ENCODE results near the gene KCTD21. TPM values are rescaled to one million over a fixed set of nuclear protein-coding genes. Genes with fewer than 3 reads are reported as not detected.
A peak's percentile ranks its signal among the peaks of the same experiment; 100 is the strongest.

Gene KCTD21
- total and polyA plus RNA-seq, 2 experiments from 2014 or later: 4.7 to 8.2 TPM

DNA sequence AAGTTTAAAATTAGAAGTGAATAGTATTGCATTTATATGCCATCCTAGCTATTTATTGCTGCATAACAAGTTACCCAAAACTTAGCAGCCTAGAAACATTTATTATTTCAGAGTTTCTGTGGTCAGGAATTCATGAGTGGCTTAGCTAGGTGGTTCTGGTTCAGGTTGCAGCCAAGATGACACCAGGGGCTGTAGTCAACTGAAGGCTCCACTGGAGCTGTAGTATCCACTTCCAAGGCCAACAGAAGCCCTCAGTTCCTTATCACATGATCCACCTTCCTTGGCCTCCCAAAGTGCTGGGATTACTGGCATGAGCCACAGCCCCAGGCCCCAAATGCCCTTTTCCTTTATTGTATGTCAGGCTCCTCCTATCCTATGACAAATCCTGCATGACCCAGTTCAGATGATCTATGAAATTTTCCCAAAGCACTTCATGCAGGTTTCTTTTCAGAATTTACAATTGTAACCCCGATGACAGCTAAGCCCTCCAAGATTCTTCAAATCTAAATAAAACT lies 42.9 kb downstream of the KCTD21 start:
- H3K27ac ChIP-seq: no peak overlapping the region
- 88% methylated on average over 1 of the region's 1 CpG for WGBS (ENCODE audit: low lambda C conversion rate, missing lambda C conversion rate)
- no peaks in the 10 kb centered on the region for H3K36me3 ChIP-seq (replicated peaks; ENCODE audit: insufficient read depth, low read depth)
- no peak overlapping the region for H3K4me2 ChIP-seq
- no peak for DNase-seq (ENCODE audit: low spot score)
- H3K27me3 ChIP-seq: no peaks in the 10 kb centered on the region
- H4K20me1 ChIP-seq (ENCODE audit: insufficient read depth, poor library complexity, severe bottlenecking): no peaks in the 10 kb centered on the region
- H3K4me3 ChIP-seq: no peak overlapping the region
- TF ChIP-seq EZH2phosphoT487 (IDR thresholded peaks at IDR 0.05; ENCODE audit: low read depth, severe bottlenecking, unreplicated experiment) (no peak), EZH2 (IDR thresholded peaks at IDR 0.05; ENCODE audit: borderline replicate concordance) (no peak)
- TF ChIP-seq, protein P1, sequence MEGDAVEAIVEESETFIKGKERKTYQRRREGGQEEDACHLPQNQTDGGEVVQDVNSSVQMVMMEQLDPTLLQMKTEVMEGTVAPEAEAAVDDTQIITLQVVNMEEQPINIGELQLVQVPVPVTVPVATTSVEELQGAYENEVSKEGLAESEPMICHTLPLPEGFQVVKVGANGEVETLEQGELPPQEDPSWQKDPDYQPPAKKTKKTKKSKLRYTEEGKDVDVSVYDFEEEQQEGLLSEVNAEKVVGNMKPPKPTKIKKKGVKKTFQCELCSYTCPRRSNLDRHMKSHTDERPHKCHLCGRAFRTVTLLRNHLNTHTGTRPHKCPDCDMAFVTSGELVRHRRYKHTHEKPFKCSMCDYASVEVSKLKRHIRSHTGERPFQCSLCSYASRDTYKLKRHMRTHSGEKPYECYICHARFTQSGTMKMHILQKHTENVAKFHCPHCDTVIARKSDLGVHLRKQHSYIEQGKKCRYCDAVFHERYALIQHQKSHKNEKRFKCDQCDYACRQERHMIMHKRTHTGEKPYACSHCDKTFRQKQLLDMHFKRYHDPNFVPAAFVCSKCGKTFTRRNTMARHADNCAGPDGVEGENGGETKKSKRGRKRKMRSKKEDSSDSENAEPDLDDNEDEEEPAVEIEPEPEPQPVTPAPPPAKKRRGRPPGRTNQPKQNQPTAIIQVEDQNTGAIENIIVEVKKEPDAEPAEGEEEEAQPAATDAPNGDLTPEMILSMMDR (IDR thresholded peaks at IDR 0.05; ENCODE audit: poor library complexity): no peak
- H3K9me2 ChIP-seq (replicated peaks; ENCODE audit: insufficient read depth): no peaks in the 10 kb centered on the region
- peaks cover 7% of the 10 kb centered on the region for H3K79me2 ChIP-seq
- no peak overlapping the region for H2AFZ ChIP-seq
- no peaks in the 10 kb centered on the region for H3K4me1 ChIP-seq (ENCODE audit: insufficient read depth)
- no peaks in the 10 kb centered on the region for H3K9me3 ChIP-seq (ENCODE audit: low read depth)

DNA sequence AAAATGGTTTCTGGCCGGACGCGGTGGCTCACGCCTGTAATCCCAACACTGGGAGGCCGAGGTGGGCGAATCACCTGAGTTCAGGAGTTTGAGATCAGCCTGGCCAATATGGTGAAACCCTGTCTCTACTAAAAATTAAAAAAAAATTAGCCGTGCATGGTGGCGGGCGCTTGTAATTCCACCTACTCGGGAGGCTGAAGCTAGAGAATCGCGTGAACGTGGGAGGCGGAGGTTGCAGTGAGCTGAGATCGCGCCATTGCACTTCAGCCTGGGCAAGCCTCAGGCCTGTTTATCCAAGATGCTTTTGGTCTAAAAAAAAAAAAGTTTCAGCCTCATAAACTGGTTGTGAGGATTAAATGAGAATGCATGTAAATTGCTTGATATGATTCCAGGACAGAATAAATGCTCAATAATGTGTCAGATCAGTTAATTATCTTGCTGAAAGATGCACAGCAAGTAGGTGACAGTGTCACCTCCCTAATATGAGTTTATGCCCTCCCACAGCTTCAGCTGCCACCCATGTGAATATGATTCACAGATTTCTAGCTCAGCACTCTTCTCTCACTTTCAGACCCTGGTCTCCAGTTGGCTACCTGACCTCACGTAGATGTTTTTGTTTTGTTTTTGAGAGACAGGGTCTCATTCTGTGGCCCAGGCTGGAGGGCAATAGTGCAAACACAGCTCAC lies 47.9 kb downstream of the KCTD21 start:
- DNase-seq (ENCODE audit: low spot score): no peak
- no peaks in the 10 kb centered on the region for H3K36me3 ChIP-seq (replicated peaks; ENCODE audit: insufficient read depth, low read depth)
- H3K27ac ChIP-seq: no peak overlapping the region
- H2AFZ ChIP-seq: peak overlapping the region; percentile 90
- TF ChIP-seq EZH2 (IDR thresholded peaks at IDR 0.05; ENCODE audit: borderline replicate concordance) (no peak), EZH2phosphoT487 (IDR thresholded peaks at IDR 0.05; ENCODE audit: low read depth, severe bottlenecking, unreplicated experiment) (no peak)
- no peaks in the 10 kb centered on the region for H3K27me3 ChIP-seq
- peaks cover 6% of the 10 kb centered on the region for H3K4me1 ChIP-seq (ENCODE audit: insufficient read depth)
- H3K4me3 ChIP-seq: peak overlapping the region; percentile 30
- no peaks in the 10 kb centered on the region for H3K9me2 ChIP-seq (replicated peaks; ENCODE audit: insufficient read depth)
- H3K79me2 ChIP-seq: peaks cover 35% of the 10 kb centered on the region
- 47% methylated on average over 17 of the region's 17 CpGs for WGBS (ENCODE audit: low lambda C conversion rate, missing lambda C conversion rate)
- H3K9me3 ChIP-seq (ENCODE audit: low read depth): no peaks in the 10 kb centered on the region
- no peaks in the 10 kb centered on the region for H4K20me1 ChIP-seq (ENCODE audit: insufficient read depth, poor library complexity, severe bottlenecking)
- peak overlapping the region; percentile 77 for H3K4me2 ChIP-seq

DNA sequence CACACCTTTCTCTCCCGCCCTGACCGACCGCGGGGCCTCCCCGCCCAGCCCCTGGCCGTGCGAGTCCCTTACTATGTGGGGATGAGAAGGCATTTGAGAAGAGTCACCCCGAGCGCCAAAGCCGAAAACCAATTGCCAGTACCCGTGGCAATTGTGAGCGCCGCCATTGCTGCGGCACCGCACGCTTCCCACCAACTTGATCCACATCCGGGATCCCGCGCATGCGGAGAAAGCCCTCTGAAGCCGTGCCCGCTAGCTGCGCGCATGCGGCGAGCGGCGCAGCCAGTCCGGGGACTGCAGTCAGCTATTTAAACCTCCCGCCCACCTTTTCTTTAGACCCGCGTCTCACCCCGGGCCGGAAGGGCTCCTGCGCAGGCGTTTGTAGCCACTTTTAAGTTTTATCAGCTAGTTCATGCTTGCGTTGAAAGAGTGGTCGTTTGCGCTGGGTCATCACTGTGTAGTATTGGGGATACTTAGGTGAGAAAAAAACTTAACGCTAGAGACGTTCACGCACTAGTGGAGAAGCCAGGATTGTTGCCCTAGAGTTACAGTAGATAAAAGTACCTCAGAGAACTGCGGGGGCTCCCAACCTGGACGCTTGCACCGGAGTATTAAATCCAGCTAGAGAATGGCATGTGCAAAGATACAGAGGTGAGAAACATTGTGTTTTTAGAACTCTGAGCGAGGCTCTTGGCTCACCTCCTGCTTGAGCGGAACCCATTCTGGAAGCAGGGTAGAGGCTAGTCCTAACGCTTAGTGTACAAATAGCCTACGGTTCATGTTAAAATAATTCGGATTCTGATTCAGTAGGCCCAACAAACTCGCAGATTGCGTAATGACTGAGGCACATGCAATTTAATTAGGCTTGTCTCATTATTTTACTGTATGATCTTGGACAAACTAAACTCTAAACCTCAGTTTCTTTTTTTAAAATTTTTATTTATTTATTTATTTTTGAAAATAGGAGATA lies 48.7 kb downstream of the KCTD21 start, which contains the start of gene ALG8:
Gene ALG8, minus strand, starts transcription at position 205 of the 970 bp plus-strand sequence. Its CDS starts 38 bp downstream, at position 167.
- no peak for TF ChIP-seq EZH2phosphoT487 (IDR thresholded peaks at IDR 0.05; ENCODE audit: low read depth, severe bottlenecking, unreplicated experiment)
- TF ChIP-seq, protein P1 (IDR thresholded peaks at IDR 0.05; ENCODE audit: poor library complexity): no peak
- no peak for TF ChIP-seq EZH2 (IDR thresholded peaks at IDR 0.05; ENCODE audit: borderline replicate concordance)
- peak within 1 kb of the TSS; percentile 90 for H2AFZ ChIP-seq
- H3K36me3 ChIP-seq (replicated peaks; ENCODE audit: insufficient read depth, low read depth): no peaks in the 10 kb centered on the region
- H3K27ac ChIP-seq: peak within 1 kb of the TSS; percentile 80
- peak within 1 kb of the TSS; percentile 86 for H3K4me2 ChIP-seq
- H3K27me3 ChIP-seq: no peaks in the 10 kb centered on the region
- H3K9me2 ChIP-seq (replicated peaks; ENCODE audit: insufficient read depth): no peaks in the 10 kb centered on the region
- H3K9me3 ChIP-seq (ENCODE audit: low read depth): no peaks in the 10 kb centered on the region
- DNase-seq (ENCODE audit: low spot score): peak; percentile 98
- H3K4me1 ChIP-seq (ENCODE audit: insufficient read depth): peaks cover 6% of the 10 kb centered on the region
- no peaks in the 10 kb centered on the region for H4K20me1 ChIP-seq (ENCODE audit: insufficient read depth, poor library complexity, severe bottlenecking)
- 1% methylated on average over 46 of the region's 52 CpGs for WGBS (ENCODE audit: low lambda C conversion rate, missing lambda C conversion rate)
- peak within 1 kb of the TSS; percentile 70 for H3K4me3 ChIP-seq
- peaks cover 41% of the 10 kb centered on the region for H3K79me2 ChIP-seq

All from hepatocyte (in vitro differentiated cells).